Left renal pelvis (tissue), 4 donors: ENCODE results near the gene CDK14. TPM values are rescaled to one million over a fixed set of nuclear protein-coding genes. Genes with fewer than 3 reads are reported as not detected.
A peak's percentile ranks its signal among the peaks of the same experiment; 100 is the strongest.

Source experiments
- DNase-seq, 4 donors: peaks; one replicate each; pipeline ENCODE4 v3.0.0-alpha.2; 2013; ENCODE audit warnings: low read depth in 4 of 4, low spot score in 3 of 4
- polyA plus RNA-seq, 4 donors: library from polyadenylated mRNA; unstranded; fragments of 120-200 nt; gene quantifications; one replicate each; pipeline ENCODE4 v1.2.1, GENCODE V29; 2013; ENCODE audit not compliant: insufficient read length in 4 of 4

The CDK14 gene
- polyA plus RNA-seq, 4 donors = 28.6 to 44.2 (median 36.4) TPM

DNA sequence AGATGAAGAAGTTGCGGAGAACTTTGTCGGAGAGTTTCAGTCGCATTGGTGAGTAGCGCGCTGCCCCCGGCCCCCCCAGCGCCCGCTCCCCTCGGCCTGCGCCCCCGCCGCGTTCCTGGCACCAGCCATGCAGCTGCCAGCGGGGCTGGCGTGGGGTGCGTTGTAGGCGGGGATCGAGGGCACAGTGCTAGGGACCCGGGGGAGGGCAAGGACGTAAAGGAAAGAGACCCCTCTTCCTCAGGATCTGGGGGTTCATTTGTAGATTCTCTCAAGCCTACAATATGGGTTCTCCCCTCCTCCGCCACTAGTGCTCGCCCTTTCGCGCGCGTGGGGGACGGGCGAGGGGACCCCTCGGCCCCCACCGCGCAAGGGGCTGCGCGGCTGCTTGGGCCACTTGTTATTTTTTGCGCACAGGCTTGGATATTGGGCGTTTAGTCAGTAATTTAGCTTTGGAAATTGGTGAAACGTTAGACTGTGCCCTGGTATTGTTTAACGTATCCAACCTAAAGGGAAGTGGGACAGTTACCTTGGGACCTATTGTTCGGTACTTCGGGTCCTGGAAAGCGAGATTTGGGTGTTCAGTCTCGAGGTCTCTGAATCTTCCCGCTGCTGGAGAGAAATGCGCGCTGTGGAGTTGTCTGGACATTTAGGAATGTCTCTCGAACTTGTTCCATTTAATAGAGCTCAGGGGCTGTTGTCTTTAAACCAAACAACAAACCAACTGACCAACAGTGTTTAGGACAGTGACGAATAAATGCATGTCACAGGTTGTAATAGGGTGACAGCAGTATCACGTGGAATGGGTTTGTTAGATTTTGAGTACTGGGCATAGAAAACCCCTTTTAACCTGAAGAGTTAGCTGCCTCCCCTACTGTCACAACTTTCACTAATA is 796 bp downstream of the CDK14 start:
- peak in 1 of 4 donors; percentile 50 for DNase-seq

- DNase-seq = no peak
These were observed 1.6 kb downstream of the CDK14 start for GRCh38 chr7:90597563-90598253.

DNA sequence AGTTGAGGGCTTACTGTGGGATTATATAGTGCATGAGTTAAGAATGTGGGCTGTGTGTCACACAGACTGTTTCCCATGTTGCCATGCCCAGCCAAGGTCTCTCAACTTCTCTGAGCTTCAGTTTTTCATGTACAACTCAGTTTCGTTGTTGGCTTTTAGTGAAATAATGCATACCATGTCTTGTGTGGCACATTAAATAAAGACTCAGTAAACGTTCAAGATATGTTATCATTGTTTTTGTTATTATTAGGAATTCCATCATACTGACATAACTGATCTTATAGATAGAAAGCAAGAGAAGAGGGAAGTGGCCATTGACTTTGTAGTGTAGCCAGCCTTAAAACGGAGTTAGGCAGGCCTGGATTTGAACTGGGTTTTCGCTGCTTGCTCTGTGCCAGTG is 2.9 kb downstream of the CDK14 start:
- no peak for DNase-seq

GRCh38 chr7:90599892-90600555 is 3.9 kb downstream of the CDK14 start:
- DNase-seq = no peak

- DNase-seq = no peak
These were observed 6.2 kb downstream of the CDK14 start for GRCh38 chr7:90602303-90602702.

DNA sequence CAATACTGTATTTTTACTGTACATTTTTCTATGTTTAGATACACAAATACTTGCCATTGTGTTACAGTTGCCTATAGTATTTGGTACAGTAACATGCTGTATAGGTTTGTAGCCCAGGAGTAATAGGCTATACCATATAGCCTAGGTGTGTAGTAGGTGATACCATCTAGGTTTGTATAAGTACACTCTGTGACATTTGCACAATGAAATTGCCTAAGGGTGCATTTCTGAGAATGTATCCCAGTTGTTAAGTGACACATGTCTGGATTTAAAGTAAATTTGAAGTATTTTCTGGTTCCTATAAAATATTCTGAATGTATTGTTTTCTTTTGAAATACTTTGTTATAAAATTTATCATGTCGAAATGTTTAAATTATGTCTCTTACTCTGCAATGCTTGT is 7.2 kb downstream of the CDK14 start:
- no peak for DNase-seq

DNA sequence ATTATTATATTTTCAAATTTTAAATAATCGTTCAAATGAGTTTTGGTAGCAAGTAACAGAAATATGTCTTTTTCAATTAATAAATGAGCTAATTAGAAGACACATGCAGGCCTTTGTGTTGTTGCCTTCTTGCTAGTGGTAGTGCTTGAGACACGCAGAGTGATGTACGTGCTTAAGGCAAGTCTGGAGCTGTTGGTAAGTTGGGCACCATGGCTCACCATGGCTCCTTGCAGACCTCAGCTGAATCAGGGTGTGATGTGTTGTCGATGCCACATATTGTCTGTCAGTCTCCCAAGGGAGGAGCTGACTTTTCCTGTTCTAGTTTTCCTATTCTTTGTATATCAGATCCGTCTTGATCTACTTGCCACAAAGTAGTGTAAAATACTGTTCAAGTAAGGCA is 8.3 kb downstream of the CDK14 start:
- DNase-seq = no peak

DNA sequence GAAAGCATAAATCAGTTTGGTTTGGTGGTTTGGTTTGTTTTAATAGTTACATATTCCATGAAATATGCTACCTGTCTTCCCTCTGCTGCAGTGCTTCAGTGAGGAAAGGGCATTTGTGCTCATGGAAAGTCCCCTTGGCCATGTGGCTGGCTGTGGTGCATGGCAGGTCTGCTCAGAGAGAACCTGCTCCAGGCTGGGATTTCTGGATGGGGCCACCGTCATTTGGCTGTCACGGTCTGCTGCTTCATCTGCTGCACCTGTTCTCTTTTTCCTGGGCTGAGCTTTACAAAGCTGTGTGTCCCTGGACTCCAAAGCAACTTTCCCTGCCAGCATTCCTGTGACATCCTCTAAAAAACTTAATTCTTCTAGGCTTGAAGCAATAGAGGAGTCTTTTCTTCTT is 8.9 kb downstream of the CDK14 start:
- no peak for DNase-seq

DNA sequence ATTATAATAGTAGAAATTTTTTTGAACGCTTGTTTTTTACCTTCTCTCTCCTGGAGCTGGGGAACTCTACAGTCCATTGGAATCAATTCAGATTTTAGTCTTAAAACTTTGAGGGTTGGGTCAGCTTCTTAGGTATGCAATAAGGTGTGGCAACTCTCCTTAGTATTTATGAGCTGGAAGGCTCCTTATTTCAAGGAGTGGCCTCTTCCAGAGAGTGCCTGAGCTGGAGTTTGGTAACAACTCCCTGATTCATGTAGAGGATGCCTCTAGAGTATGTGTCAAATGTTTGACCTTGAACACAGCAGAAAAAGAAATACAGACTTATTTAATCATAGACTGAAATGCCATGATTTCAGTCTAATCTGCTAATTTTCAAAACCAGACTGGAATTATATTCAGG is 11.1 kb downstream of the CDK14 start:
- DNase-seq = no peak

DNA sequence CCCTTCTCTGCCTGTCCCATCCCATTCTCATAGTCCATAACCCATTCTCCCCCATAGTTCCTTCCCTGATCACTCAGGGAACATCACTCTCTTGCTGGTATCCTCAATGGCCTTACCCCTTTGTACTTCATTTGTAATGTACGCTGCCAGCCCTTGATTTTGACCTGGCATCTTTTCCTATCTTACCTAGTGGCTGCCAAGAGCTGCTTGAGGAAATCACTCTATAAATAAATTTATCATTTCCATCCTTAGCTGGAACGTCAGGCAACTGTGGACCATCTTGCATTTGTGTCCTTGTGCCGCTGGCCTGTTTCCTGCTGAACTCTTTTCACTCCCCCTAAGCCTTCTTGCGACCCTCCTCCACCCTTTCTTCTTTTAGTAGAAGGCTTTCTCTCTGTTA is 14.0 kb downstream of the CDK14 start:
- DNase-seq = no peak

GRCh38 chr7:90611115-90611514 is 15.0 kb downstream of the CDK14 start:
- DNase-seq = no peak

DNA sequence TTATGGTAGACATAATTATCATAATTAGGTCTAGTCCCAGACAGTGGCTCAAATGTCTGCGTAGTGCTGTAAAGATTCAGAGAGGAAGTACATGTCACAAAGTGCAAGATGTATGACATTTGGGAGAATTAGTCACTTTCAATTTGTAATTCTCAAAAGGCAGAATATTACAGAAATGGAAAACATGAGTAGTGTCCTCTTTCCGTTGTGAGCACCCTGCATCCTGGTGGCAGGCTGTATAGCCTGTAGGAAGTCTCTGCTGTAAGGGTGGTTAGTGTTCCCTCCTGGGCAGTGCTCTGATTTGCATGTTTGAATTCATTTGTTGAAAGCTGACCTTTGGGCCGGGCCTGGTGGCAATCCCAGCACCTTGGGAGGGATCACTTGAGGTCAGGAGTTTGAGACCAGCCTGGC is 17.0 kb downstream of the CDK14 start:
- no peak for DNase-seq

- DNase-seq = no peak
These were observed 21.3 kb downstream of the CDK14 start for GRCh38 chr7:90617442-90617841.

DNA sequence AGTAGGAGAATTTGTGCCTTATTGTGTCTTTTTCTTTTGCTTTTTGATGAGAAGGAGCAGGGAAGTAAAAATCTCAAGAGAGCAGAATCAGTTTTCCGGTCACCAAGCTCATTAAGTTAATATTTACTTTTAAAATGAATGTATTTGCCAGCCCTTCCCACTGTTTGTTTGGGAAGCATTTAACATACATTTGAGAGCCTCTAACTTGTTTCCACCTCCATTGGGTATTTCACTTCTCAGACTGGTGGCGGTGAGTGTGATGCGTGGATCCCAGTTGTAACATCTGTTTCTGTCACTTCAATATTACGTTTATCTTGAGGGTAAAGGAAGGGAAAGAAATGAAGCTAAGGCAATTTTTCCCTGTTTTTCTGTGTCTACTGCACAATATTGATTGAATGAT is 22.8 kb downstream of the CDK14 start:
- DNase-seq = no peak

GRCh38 chr7:90621125-90621746 is 25.1 kb downstream of the CDK14 start:
- DNase-seq = no peak

DNA sequence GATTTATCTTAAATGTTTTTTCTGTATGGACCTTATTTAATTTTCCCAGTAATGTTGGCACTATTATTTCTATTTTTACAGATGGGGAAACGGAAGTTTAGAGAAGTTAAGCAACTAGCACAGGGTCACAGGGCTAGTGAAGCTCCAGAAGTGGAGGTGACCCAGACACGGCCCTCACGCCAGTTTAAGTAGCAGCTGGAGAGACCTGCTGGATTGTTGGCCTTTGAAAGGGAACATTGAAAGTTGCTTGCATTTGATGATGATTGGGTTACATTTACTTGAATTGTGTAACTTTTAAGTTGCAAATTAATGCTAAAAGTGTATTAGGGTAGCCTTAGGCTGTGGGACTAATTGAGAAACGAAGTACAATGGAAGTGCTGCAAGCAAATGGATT is 25.6 kb downstream of the CDK14 start:
- DNase-seq = no peak

DNA sequence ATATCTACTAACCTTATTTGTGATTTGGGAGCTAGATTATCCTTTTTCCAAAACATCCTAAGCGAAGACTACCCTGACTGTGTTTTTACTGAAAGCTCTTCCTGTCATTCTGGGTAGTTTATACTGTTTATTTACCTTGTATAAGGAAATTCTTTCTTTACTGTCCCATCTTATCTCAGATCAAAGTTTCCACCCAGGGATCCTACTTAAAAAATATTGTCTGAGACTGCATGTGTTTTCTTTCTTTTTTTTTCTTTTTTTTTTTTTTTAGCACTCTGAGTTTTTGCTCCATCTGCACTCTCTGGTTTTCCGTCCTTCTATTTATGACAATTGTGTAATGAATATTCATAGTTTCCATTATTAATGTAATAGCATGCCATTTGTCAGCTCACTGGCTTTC is 26.5 kb downstream of the CDK14 start:
- DNase-seq = no peak

- no peak for DNase-seq
These were observed 28.2 kb downstream of the CDK14 start for GRCh38 chr7:90624225-90624911.

- no peak for DNase-seq
These were observed 28.9 kb downstream of the CDK14 start for GRCh38 chr7:90625051-90625450.

GRCh38 chr7:90625562-90625961 is 29.4 kb downstream of the CDK14 start:
- DNase-seq = peak; percentile 68 to 75 (median 72)

GRCh38 chr7:90626013-90626412 is 29.9 kb downstream of the CDK14 start:
- no peak for DNase-seq
